H1 (cell line): ENCODE results near the gene DUOXA1. TPM values are rescaled to one million over a fixed set of nuclear protein-coding genes. Genes with fewer than 3 reads are reported as not detected.

Experiments used
- CTCF ChIA-PET: fragments of 300-600 bp; sonication (Branson Sonifier 250); formaldehyde crosslinking; loops from one replicate; lab custom pipeline; 2021; ENCODE audit not compliant: partially characterized antibody; lab: Charles Lee
- POLR2A ChIA-PET: fragments of 300-600 bp; sonication (Branson Sonifier 250); formaldehyde crosslinking; loops from one replicate; lab custom pipeline; 2021; ENCODE audit warnings: inconsistent platforms; ENCODE audit not compliant: partially characterized antibody; lab: Charles Lee
- DNase-seq, 2 experiments: peaks; one replicate each; pipeline versions ENCODE4 v3.0.0 to v3.0.0-alpha.2; 2010 to 2022; ENCODE audit warnings: low spot score in 2 of 2, low read depth in 1 of 2, mixed read lengths in 1 of 2
- FAIRE-seq: peaks from 2 replicates; lab custom pipeline; 2011; peaks lifted over from hg19 to GRCh38; lab: Jason Lieb, UNC
- H2AFZ ChIP-seq: 2 replicates; pipeline ENCODE4 v1.8.1; 2012; ENCODE audit warnings: low read length, inconsistent platforms
- H2AK5ac ChIP-seq: 2 replicates; pipeline ENCODE4 v1.6.1; 2013; ENCODE audit warnings: low read depth, low read length
- H2BK120ac ChIP-seq: replicated peaks from 2 replicates; pipeline ENCODE3; 2013; ENCODE audit warnings: low read depth, low read length, inconsistent platforms
- H2BK12ac ChIP-seq: 2 replicates; pipeline ENCODE4 v1.6.1; 2013; ENCODE audit warnings: low read depth, low read length
- H2BK15ac ChIP-seq: 2 replicates; pipeline ENCODE4 v1.6.1; 2013; ENCODE audit warnings: low read length
- H2BK20ac ChIP-seq: 2 replicates; pipeline ENCODE4 v1.6.1; 2013; ENCODE audit warnings: low read length
- H2BK5ac ChIP-seq: 2 replicates; pipeline ENCODE4 v1.6.1; 2013; ENCODE audit warnings: low read depth, low read length
- H3K14ac ChIP-seq: 2 replicates; pipeline ENCODE4 v1.6.1; 2013; ENCODE audit warnings: inconsistent platforms; ENCODE audit not compliant: insufficient read length
- H3K18ac ChIP-seq: 2 replicates; pipeline ENCODE4 v1.6.1; 2013; ENCODE audit warnings: low read length; ENCODE audit errors: extremely low read depth
- H3K23ac ChIP-seq: 2 replicates; pipeline ENCODE4 v1.6.1; 2013; ENCODE audit warnings: inconsistent platforms; ENCODE audit not compliant: insufficient read length
- H3K23me2 ChIP-seq: 2 replicates; pipeline ENCODE4 v1.6.1; 2013; ENCODE audit warnings: low read depth, low read length
- H3K27ac ChIP-seq: 2 replicates; pipeline ENCODE4 v1.6.1; 2011; ENCODE audit warnings: low read depth, low read length, inconsistent platforms
- H3K27me3 ChIP-seq, 4 experiments: replicated peaks in 1 of 4; 1 replicate in 1 of 4; 2 replicates in 3 of 4; pipeline versions ENCODE4 v1.6.1 to v1.8.1; 2011 to 2013; ENCODE audit warnings: low read length in 3 of 4, mild to moderate bottlenecking in 3 of 4, inconsistent platforms in 2 of 4, mixed read lengths in 2 of 4, moderate library complexity in 1 of 4; ENCODE audit not compliant: control insufficient read depth in 3 of 4, insufficient read depth in 3 of 4; ENCODE audit errors: extremely low read depth in 1 of 4
- H3K36me3 ChIP-seq, 4 experiments: 2 replicates each; pipeline versions ENCODE4 v1.6.1 to v1.8.1; 2011 to 2013; ENCODE audit warnings: mild to moderate bottlenecking in 4 of 4, low read length in 3 of 4, moderate library complexity in 2 of 4, control low read depth in 1 of 4, inconsistent platforms in 1 of 4; ENCODE audit not compliant: insufficient read depth in 4 of 4, control insufficient read depth in 2 of 4
- H3K4ac ChIP-seq: replicated peaks from 2 replicates; pipeline ENCODE3; 2013; ENCODE audit warnings: low read length, low read depth, mixed read lengths, inconsistent platforms; ENCODE audit not compliant: insufficient read length
- H3K4me1 ChIP-seq, 4 experiments: replicated peaks in 1 of 4; 1 replicate in 1 of 4; 2 replicates in 3 of 4; pipeline versions ENCODE4 v1.6.1 to v1.8.1; 2011 to 2013; ENCODE audit warnings: low read length in 3 of 4, inconsistent platforms in 2 of 4, mixed read lengths in 1 of 4; ENCODE audit not compliant: insufficient read depth in 4 of 4, control insufficient read depth in 3 of 4
- H3K4me2 ChIP-seq, 2 experiments: 2 replicates each; pipeline versions ENCODE4 v1.6.1 to v1.8.1; 2011 to 2013; ENCODE audit warnings: low read depth in 2 of 2, low read length in 2 of 2, control low read depth in 1 of 2, inconsistent platforms in 1 of 2, mild to moderate bottlenecking in 1 of 2; ENCODE audit not compliant: insufficient read depth in 1 of 2
- H3K4me3 ChIP-seq, 4 experiments: fragments of 200-600, 300-600 bp in 1 of 4; sonication (generic), shearing (Covaris generic), sonication (Bioruptor Twin) in 1 of 4; 2 replicates each; pipeline versions ENCODE4 v1.5.1 to v1.8.1; 2011 to 2016; ENCODE audit warnings: low read length in 4 of 4, low read depth in 3 of 4, control low read depth in 2 of 4, inconsistent platforms in 2 of 4, mild to moderate bottlenecking in 2 of 4, mixed read lengths in 1 of 4, moderate library complexity in 1 of 4; ENCODE audit not compliant: insufficient read depth in 2 of 4; ENCODE audit errors: extremely low read depth in 1 of 4
- H3K56ac ChIP-seq: replicated peaks from 2 replicates; pipeline ENCODE3; 2013; ENCODE audit warnings: low read depth, mild to moderate bottlenecking, mixed read lengths, low read length, inconsistent platforms; ENCODE audit not compliant: insufficient read length
- H3K79me1 ChIP-seq: 2 replicates; pipeline ENCODE4 v1.6.1; 2013; ENCODE audit warnings: low read depth, low read length, control low read depth
- H3K79me2 ChIP-seq, 2 experiments: 2 replicates each; pipeline versions ENCODE4 v1.6.1 to v1.8.1; 2012 to 2013; ENCODE audit warnings: low read length in 2 of 2, mild to moderate bottlenecking in 2 of 2, inconsistent platforms in 1 of 2; ENCODE audit not compliant: insufficient read depth in 2 of 2, control insufficient read depth in 1 of 2
- H3K9ac ChIP-seq, 4 experiments: replicated peaks in 1 of 4; 1 replicate in 1 of 4; 2 replicates in 3 of 4; pipeline versions ENCODE4 v1.6.1 to v1.8.1; 2011 to 2013; ENCODE audit warnings: low read depth in 3 of 4, low read length in 3 of 4, control low read depth in 2 of 4, mild to moderate bottlenecking in 2 of 4, moderate library complexity in 2 of 4, inconsistent platforms in 1 of 4; ENCODE audit errors: extremely low read depth in 1 of 4
- H3K9me3 ChIP-seq, 2 experiments: 2 replicates each; pipeline versions ENCODE4 v1.6.1 to v1.8.1; 2012 to 2013; ENCODE audit warnings: mild to moderate bottlenecking in 2 of 2, moderate library complexity in 2 of 2, control low read depth in 1 of 2, inconsistent platforms in 1 of 2, low read depth in 1 of 2, low read length in 1 of 2, mixed read lengths in 1 of 2; ENCODE audit not compliant: insufficient read depth in 2 of 2
- H4K20me1 ChIP-seq, 2 experiments: replicated peaks in 1 of 2; 2 replicates each; pipeline versions ENCODE3 to v1.8.1; 2011 to 2013; ENCODE audit warnings: inconsistent platforms in 2 of 2, low read length in 2 of 2, mild to moderate bottlenecking in 1 of 2; ENCODE audit not compliant: insufficient read depth in 2 of 2, control insufficient read depth in 1 of 2
- H4K5ac ChIP-seq: 2 replicates; pipeline ENCODE4 v1.6.1; 2013; ENCODE audit warnings: low read length, low read depth, mixed read lengths, inconsistent platforms; ENCODE audit not compliant: insufficient read length
- H4K8ac ChIP-seq: 2 replicates; pipeline ENCODE4 v1.8.0; 2013; ENCODE audit warnings: mild to moderate bottlenecking, moderate library complexity, low read length, inconsistent platforms; ENCODE audit not compliant: insufficient read depth; ENCODE audit errors: extremely low read depth
- H4K91ac ChIP-seq: replicated peaks from 2 replicates; pipeline ENCODE3; 2013; ENCODE audit warnings: low read length, mixed read lengths, inconsistent platforms; ENCODE audit not compliant: insufficient read length
- GABPA ChIP-seq: IDR thresholded peaks from 2 replicates; pipeline ENCODE4 v1.6.1; 2011; ENCODE audit warnings: mild to moderate bottlenecking, low read length, moderate library complexity, borderline replicate concordance; ENCODE audit not compliant: insufficient read depth
- HDAC6 ChIP-seq: IDR thresholded peaks from one replicate; pipeline ENCODE4 v1.7.1; 2012; ENCODE audit warnings: low read depth, mild to moderate bottlenecking, inconsistent platforms, low read length, moderate library complexity
- JUN ChIP-seq: IDR thresholded peaks from 2 replicates; pipeline ENCODE4 v1.6.1; 2011; ENCODE audit warnings: low read depth, mild to moderate bottlenecking, improper control_type of control experiment, low read length
- KDM4A ChIP-seq: IDR thresholded peaks from one replicate; pipeline ENCODE4 v1.7.1; 2012; ENCODE audit warnings: low read depth, mild to moderate bottlenecking, moderate library complexity, low read length, inconsistent platforms; ENCODE audit not compliant: severe bottlenecking
- MAFK ChIP-seq: IDR thresholded peaks from 2 replicates; pipeline ENCODE4 v1.6.1; 2012; ENCODE audit warnings: low read depth, mild to moderate bottlenecking, improper control_type of control experiment, low read length
- NANOG ChIP-seq: IDR thresholded peaks from 2 replicates; pipeline ENCODE4 v1.6.1; 2011; ENCODE audit warnings: low read length, low read depth, mild to moderate bottlenecking, inconsistent platforms; ENCODE audit not compliant: insufficient read depth, poor library complexity, severe bottlenecking
- SP1 ChIP-seq: IDR thresholded peaks from 2 replicates; pipeline ENCODE4 v1.6.1; 2011; ENCODE audit warnings: low read depth, low read length
- TBP ChIP-seq: IDR thresholded peaks from 2 replicates; pipeline ENCODE4 v1.6.1; 2011; ENCODE audit warnings: low read depth, low read length, improper control_type of control experiment
- WGBS, 2 experiments: shearing (Covaris generic) in 1 of 2; methylation state at CpG; one replicate each; pipeline versions ENCODE4 v1.1.6 to v1.1.7; 2013 to 2015; ENCODE audit warnings: low lambda C conversion rate in 2 of 2, mixed read lengths in 2 of 2, inconsistent platforms in 1 of 2, low coverage in 1 of 2, missing lambda C conversion rate in 1 of 2; ENCODE audit not compliant: insufficient replicate concordance in 2 of 2, insufficient coverage in 1 of 2, insufficient read length in 1 of 2; ENCODE audit errors: extremely low coverage in 1 of 2, missing lambda C conversion rate in 1 of 2; 5-methylcytosine and 5-hydroxymethylcytosine counted together
- polyA plus RNA-seq, 7 experiments: library from polyadenylated mRNA; depleted of rRNA in 3 of 7; stranded (reverse) in 5 of 7; unstranded in 2 of 7; fragments of >200 nt in 5 of 7; fragments of 200-250 nt in 2 of 7; gene quantifications; 1 replicate in 5 of 7; 2 replicates in 1 of 7; 4 replicates in 1 of 7; pipeline versions ENCODE4 v1.2.1 to v1.2.3, GENCODE V29; 2011 to 2013; ENCODE audit warnings: missing spikeins in 2 of 7, mixed read lengths in 2 of 7
- total RNA-seq: library from RNA; stranded (reverse); fragmentation: NEBNext Ultra II Directional; extraction: Animal tissue kit (Norgen Biotek cat#: 25700); gene quantifications from 2 replicates; pipeline ENCODE4 v1.2.1, GENCODE V29; 2021
- TF ChIP-seq, protein P1 (sequence below): IDR thresholded peaks from 2 replicates; pipeline ENCODE4 v1.6.1; 2011; ENCODE audit warnings: low read length, improper control_type of control experiment
- TF ChIP-seq, protein P2 (sequence below), 3 experiments: IDR thresholded peaks; 1 replicate in 2 of 3; 2 replicates in 1 of 3; pipeline versions ENCODE4 v1.5.1 to v1.6.1; 2011; ENCODE audit warnings: low read length in 3 of 3, mild to moderate bottlenecking in 3 of 3, inconsistent platforms in 2 of 3, low read depth in 1 of 3, moderate library complexity in 1 of 3; ENCODE audit not compliant: insufficient read depth in 1 of 3; ENCODE audit errors: control extremely low read depth in 1 of 3

DUOXA1 gene
- total and polyA plus RNA-seq, 2 of the 8 experiments (the other 6 are each of a cell fraction or from before 2014, with no cell fraction given): 0.18 TPM; not detected in 1

DNA sequence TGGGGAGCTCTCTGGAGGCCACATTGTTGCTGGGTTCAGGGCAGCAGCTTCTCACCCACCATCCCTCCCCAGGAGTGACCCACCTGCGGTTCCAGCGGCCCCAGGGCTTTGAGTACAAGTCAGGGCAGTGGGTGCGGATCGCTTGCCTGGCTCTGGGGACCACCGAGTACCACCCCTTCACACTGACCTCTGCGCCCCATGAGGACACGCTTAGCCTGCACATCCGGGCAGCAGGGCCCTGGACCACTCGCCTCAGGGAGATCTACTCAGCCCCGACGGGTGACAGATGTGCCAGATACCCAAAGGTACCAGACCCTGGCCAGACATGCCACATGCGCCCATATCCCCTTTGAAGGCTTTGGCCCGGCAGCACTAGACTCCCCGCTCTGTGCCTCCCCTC is 32.0 kb upstream of the DUOXA1 start:
- Histone ChIP-seq H3K9me3 (no peaks in the 10 kb centered on the region), H3K27me3 (no peaks in the 10 kb centered on the region; a peak in 2 of 7 replicates), H2AFZ (no peak overlapping the region), H3K18ac (no peak overlapping the region), H4K5ac (no peak overlapping the region), H3K79me2 (no peaks in the 10 kb centered on the region), H2BK120ac (no peak overlapping the region), H2BK5ac (no peak overlapping the region), H2BK20ac (no peak overlapping the region), H3K14ac (no peak overlapping the region), H3K23me2 (no peaks in the 10 kb centered on the region; the same call in 1 of the 2 replicates), H3K4me2 (no peak overlapping the region), H3K9ac (no peak overlapping the region), H3K4me1 (peaks cover 0 to 4% (median 0%) of the 10 kb centered on the region in 4 experiments; a peak in 4 of 7 replicates), H3K56ac (no peak overlapping the region), H3K4ac (no peak overlapping the region), H3K4me3 (no peak overlapping the region), H3K36me3 (no peaks in the 10 kb centered on the region), H2AK5ac (no peak overlapping the region), H4K8ac (no peak overlapping the region), H3K23ac (no peak overlapping the region), H4K20me1 (peaks cover 0 to 2% of the 10 kb centered on the region in 2 experiments), H3K27ac (no peak overlapping the region), H4K91ac (no peak overlapping the region), H2BK12ac (no peak overlapping the region), H2BK15ac (no peak overlapping the region), H3K79me1 (no peaks in the 10 kb centered on the region)
- FAIRE-seq (no peak), DNase-seq (no peak)
- ChIA-PET POLR2A (interaction anchor here (1.1 to 2.9 kb wide), 4 partner anchors 11 to 241 kb away, joined by 3 to 8 read pairs (median 3); a partner anchor contains a TSS), CTCF (interaction anchor here (0.6 to 41.8 kb wide), 12 partner anchors 11 to 487 kb away, joined by 3 to 1117 read pairs (median 8); partner anchors contain the start of gene SHF)
- WGBS, 2 experiments: 87% methylated on average over 13 of the region's 14 CpGs; no CpG with 5 or more reads in 1 of the 2 experiments
- TF ChIP-seq NANOG: no peak
- no peak for TF ChIP-seq KDM4A
- TF ChIP-seq GABPA: no peak
- no peak for TF ChIP-seq JUN
- TF ChIP-seq, protein P1, sequence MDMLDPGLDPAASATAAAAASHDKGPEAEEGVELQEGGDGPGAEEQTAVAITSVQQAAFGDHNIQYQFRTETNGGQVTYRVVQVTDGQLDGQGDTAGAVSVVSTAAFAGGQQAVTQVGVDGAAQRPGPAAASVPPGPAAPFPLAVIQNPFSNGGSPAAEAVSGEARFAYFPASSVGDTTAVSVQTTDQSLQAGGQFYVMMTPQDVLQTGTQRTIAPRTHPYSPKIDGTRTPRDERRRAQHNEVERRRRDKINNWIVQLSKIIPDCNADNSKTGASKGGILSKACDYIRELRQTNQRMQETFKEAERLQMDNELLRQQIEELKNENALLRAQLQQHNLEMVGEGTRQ: no peak
- TF ChIP-seq HDAC6: no peak
- no peak for TF ChIP-seq SP1
- no peak for TF ChIP-seq MAFK
- TF ChIP-seq, protein P2, sequence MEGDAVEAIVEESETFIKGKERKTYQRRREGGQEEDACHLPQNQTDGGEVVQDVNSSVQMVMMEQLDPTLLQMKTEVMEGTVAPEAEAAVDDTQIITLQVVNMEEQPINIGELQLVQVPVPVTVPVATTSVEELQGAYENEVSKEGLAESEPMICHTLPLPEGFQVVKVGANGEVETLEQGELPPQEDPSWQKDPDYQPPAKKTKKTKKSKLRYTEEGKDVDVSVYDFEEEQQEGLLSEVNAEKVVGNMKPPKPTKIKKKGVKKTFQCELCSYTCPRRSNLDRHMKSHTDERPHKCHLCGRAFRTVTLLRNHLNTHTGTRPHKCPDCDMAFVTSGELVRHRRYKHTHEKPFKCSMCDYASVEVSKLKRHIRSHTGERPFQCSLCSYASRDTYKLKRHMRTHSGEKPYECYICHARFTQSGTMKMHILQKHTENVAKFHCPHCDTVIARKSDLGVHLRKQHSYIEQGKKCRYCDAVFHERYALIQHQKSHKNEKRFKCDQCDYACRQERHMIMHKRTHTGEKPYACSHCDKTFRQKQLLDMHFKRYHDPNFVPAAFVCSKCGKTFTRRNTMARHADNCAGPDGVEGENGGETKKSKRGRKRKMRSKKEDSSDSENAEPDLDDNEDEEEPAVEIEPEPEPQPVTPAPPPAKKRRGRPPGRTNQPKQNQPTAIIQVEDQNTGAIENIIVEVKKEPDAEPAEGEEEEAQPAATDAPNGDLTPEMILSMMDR (IDR thresholded peaks at IDR 0.05; ENCODE audit: control extremely low read depth in 1 of 3, insufficient read depth in 1 of 3, low read depth in 1 of 3, low read length in 3 of 3): no peak
- TF ChIP-seq TBP: no peak
